ENCODE measurements around the gene LYSMD4.

Gene LYSMD4

DNA sequence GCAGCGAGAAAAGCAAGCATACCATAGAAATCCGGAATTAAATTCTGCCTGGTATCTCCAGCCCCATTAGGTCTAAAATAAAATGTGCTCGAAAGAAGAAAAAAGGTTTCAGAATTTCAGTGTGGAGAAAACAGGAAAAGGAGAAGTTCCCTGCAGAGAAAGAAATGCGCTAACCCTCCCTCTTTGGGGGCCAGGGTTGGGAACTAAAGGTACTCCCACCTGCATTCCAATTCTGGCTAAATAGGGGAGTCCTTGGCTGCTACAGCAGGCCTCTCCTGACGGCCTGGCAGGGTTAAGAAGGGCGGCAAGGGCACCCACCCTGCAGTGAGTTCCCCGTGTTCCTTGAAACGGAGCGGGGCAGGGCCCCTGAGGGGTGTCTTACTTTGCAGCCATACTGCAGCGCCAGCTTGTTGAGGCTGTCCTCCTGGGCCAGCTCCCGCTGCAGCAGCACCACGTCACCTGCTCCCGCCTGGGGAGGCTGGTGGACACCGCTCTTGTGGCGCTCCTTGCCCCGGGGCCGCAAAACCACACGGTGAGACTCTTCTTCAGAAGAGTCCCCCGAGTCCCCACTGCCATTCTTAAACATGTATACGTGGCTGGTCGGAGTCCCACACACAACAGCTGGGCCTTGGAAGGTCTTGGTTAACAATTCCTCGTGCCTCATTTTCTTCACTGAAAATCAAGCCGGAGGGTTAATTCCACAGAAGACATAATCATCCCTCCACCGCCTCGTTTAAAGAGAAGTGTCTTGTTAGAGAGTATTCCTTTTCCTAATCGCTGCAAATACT, 1.7 kb downstream of the LYSMD4 start:
- DNase-seq: no peak

DNA sequence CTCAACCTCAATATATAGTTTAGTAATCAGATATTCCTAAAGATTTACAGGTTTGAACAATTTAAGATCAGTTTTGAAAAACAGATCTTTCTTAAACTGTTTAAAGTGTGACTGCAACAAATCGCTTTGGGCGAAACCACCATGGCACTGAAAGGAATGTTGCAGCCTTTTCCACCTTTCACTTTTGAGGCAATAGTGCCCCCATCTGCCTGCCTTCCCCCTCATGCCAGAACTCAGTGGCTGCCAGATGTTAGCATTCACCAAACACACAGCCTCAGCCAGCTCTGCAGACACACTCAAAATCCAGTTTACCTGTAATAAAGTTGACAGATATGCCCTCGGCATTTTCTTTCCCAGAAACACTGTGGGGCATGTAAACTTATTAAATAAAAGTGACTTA, 3.3 kb downstream of the LYSMD4 start:
- peak in 24 of 58 donors; percentile 14 to 64 (median 32) for DNase-seq

DNA sequence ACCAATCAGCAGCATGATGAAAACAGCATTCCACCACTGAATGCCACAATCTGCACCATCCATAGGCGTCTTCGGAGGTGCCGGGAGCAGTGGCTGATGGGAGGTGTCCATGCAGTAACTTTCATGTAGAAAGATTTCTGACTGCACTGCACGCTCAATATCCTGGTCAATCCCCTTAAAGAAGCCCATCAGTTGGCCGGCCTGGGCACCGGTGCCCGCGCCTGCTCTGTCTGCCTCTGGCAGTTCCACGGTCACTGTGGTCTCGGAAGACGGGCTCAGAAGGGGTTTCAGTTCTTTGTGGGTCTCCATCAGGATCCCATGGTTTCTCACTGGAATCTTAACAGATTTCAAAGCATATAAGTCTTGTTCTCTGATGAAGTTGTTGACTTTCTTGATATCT, 3.9 kb downstream of the LYSMD4 start:
- DNase-seq: no peak

DNA sequence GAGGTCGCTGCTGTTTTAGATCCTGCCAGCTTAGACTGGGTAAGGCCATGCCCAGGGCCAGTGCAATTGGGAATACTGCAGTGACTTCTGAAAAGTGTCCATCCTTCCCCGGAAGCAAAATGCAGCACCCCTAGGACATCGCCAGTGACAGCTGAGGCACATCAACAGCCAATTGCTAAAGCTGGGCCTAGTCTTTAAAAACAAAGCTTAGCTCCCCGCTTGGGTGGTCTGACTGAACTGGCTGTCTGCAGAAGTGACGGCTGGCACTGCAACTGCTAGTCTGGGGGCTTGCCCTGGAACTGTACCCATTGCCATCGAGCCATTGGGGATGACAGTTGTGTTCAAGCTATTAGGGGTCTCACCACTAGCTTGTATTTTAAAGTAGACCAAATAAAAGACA, 4.3 kb downstream of the LYSMD4 start:
- DNase-seq: no peak

DNA sequence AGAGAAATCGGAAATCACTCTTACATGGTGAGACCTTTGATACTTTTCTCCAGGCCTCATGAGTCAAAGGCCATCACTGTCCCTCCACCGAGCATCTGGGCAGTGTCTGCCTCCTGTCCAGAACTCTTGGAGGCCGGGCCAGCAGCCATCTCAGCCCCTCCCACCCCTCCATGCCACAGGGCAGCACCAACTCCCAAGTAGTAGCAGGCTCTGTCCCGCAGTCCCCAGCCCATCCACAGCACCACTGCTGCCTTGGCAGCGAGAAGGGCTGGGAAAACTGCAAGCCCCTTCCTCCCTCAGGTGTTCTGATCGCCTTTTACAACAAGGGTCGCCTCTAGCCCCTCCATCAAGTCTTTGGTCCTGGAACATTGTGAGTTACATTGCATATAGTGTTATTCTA, 5.5 kb downstream of the LYSMD4 start:
- DNase-seq: no peak

DNA sequence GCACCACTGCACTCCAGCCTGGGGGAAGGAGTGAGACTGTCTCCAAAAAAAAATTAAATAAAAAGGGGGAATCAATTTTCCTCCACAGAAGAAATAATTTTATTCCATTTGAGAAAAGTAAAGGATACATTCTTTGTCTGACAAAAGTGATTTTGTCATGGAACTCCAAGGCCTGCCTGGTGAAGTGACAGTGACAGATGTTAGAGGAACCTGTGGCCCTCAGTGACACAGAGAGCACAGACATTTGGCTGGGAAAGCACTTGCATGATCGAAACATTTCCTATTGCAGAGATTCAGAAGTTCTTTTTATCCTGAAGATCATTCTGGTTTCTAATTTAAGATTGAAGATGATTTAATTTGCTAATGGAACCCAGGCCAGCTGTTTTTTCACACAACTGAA, 5.9 kb downstream of the LYSMD4 start:
- no peak for DNase-seq

DNA sequence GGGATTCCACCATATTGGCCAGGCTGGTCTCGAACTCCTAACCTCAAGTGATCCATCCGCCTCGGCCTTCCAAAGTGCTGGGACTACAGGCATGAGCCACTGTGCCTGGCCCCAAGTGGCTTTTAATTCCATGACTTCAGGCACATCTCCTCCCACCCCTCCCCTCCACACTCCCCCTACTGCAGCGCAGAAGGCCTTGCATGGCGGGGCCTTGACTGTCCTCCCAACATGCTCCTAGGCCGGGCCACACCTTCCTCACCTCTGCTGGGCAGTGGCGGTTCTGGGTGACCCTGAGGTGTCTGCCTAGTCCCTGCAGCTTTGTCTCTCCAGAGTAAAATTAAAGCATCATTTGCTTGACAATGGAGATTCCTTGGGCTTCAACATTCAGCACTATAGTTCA, 6.9 kb downstream of the LYSMD4 start:
- no peak for DNase-seq

DNA sequence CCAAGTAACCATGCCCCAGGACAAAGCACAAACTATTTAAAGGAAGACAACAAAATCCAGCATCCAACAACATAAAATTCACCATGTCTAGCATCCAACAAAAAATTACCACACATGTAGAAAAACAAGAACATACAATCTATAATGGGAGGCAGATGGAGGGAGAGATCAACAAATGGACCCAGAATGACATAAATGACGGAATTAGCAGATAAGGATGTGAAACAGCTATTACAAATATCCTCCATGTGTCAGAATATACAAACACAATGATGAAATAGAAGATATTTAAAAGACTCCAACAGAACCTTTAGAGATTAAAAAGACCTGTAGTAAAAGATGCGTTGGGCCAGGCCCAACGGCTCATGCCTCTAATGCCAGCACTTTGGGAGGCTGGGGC, 10.8 kb downstream of the LYSMD4 start:
- DNase-seq: no peak

DNA sequence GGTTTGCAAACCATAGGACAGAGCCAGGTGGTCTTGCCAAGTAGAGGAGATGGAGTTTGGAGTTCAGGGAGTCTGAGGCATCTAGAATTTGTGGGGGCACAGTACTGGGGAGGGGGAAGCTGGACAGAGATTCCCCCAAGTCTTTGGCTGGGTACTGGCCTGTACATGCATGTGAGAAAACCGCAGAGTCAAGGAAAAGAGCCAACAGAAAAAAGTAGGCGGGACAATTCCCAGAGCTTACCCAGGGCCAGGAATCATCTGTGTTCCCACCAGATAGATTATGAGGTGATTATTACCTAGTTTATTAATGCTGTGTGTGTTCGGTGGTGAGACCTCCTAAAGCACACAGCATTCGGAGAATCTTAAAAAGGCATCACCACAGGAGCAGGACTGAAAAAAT, 11.3 kb downstream of the LYSMD4 start:
- no peak for DNase-seq

DNA sequence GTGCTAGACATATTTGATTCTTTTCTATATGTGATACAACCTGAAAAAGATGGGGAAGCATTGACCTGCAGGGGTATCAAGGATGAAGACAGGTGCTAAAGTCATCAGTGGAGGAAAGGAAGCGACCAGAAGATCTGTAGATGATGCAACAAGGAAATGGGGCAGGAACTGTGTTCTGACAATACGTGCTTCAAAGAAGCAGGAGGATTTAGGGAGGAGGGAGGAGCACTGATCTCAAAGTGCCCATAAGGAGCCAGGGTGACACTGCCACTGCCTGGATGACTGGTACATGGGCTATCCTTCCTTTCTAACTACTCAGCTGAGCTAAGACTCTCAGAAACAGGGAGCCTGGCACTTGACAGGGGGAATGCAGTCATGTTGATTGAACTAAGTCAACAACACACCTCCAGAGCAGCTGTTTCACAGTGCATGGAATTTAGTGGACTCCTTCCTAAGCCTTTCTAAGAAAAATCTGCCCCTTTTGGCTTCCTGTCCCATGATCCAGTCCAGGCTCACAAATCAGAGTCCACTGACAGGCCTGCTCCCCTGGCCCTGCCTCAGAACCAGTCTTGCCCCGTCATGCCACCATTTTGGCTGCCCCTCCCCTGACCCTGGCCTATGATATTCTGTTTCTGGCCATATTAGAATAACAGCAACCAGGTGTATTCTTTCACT, 12.0 kb downstream of the LYSMD4 start:
- no peak for DNase-seq

DNA sequence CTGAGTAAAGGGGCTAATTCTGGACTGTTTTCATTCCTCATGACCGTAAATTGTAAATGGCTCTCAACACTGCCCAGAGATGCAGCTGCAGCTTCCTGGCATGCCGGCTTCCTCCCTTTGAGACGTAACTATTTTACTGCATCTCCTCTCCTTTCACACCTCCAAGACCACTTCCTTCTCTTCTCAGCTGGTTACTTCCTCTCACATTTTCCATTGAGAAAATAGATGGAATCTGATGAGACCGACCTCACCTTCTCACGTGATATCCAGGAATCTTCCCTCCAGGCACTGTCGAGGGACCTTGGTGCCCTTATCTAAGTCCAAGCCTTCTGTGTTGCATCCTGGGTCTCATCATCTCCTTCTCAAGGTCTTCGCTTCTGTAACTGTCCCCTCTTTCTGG, 12.7 kb downstream of the LYSMD4 start:
- no peak for DNase-seq

DNA sequence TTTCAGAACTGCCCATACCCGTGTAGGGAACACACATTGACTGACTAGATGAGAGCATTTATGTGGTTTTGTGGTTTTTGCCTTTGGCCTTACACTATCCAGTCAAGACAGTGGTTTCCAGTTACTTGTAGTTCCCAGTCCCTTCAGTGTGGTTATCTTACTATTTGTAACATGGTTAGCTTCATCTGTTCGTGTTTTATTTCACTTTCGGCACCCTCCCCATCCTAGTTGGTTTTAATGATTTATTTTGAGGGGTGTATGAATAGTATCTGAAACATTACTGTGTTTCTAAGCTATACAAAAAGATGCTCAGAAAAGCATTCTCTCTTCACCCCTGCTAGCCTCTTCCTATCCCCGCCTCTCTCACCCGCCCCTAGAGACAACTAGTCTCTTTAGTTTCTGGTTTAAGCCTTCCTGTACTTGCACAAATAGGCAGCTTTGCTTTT, 14.1 kb downstream of the LYSMD4 start:
- no peak for DNase-seq

DNA sequence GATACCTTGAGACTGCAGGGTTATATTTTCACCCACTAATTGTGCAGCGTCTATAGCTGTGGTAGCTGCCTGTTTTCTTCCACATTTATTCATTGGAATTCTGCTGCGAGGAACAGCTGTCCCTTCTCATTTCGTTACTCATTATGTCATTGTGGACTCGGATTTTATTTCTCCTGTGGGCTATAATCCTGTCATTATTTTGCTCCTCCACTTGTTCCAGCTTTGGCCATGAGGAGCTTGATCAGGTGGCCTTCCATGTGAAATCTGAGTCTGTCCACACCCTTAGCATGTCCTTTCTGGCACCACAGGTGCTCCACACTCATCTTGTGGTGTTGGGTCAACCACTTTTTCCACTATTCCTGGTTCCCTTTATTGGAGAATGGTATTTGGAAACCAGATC, 14.8 kb downstream of the LYSMD4 start:
- no peak for DNase-seq

DNA sequence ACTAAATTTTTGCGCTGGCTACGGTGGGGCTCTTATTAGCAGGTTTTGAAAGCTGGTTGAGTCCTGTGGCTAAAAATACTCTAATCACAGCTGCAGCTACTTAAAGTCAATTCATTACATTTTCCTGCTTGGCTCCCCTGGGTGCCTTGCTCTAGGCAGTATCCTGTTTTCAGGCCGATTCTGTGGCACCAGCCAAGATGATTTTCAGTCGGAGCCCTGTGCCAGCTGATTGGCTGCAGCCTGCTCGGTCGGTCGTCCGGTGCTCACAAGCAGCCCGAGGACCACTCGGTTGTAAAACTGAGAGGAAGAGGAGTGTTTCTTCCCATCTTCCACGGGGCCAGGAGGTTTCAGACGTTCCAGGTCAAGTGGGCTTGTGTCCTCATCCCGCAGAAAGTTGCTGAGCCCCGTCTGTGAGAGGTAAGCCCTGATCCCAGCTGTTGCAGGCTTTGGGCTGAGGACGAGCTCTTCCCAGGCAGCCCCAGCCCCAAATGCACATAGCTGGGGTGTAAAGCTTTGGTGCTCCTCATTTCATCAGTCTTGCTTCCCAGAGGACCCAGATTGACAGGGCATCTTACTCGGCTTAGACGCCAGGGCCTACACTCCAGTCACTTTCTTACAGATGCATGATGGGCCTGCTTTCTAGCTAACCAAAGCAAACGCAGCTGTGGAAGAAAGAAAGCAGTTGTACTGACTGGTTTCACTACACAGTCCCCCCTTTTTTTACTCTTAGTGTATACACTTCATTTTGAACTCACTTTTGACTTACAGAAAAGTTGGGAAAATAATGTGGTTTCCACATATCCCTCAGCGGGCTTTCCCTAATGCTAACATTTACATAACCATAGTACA, 15.9 kb downstream of the LYSMD4 start:
- DNase-seq: peak in 5 of 58 donors; percentile 23 to 47 (median 34)

DNA sequence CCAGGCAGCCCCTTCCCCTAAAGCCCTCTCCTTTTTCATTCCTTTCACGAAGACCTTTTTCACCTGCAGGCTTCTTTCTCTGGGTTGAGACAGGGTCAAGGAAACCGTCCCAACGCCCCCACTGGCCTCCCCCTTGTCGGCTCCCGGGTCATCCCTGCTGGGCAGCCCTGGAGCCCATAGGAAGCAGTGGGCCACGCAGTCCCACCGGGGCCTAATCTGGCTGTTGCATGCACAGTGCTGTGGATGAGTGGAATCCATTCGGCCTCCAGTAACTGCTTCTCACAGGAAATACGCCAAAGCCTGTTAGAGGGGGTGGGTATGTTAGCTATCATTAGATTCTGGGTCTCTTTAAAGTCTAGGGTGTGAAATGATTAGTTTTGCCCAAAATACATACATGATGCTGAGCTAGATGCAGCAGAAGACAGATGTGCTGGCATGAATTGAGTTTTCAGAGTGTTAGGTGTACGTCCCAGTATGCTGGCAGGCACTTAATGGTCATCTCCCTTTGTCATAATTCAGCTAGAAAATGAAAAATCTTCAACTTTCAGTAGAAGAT, 16.6 kb downstream of the LYSMD4 start:
- no peak for DNase-seq

DNA sequence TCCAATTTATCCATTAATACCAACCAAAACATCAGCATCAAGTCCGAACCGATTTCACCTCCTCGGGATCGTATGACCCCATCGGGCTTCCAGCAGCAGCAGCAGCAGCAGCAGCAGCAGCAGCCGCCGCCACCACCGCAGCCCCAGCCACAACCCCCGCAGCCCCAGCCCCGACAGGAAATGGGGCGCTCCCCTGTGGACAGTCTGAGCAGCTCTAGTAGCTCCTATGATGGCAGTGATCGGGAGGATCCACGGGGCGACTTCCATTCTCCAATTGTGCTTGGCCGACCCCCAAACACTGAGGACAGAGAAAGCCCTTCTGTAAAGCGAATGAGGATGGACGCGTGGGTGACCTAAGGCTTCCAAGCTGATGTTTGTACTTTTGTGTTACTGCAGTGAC, 20.8 kb downstream of the LYSMD4 start:
- DNase-seq: no peak

DNA sequence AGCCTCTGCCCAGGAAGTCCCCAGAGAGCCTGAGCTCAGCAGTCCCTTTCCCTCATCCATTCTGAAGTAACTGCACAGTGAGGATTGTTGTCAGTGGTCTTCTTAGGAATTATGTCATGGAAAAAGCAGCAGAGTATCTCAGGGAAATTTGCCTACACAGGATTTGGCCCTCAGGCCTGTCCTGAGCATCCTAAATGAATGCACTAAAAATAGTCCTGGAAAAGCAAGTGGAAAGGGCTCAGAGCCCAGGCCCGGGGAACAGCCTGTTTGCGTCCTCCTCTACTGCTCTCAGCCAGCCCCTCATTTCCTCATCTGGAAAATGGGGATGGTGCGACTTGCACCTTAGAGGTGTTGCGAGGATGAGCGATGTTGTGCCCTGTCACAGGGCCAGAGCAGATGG, 21.6 kb downstream of the LYSMD4 start:
- no peak for DNase-seq

DNA sequence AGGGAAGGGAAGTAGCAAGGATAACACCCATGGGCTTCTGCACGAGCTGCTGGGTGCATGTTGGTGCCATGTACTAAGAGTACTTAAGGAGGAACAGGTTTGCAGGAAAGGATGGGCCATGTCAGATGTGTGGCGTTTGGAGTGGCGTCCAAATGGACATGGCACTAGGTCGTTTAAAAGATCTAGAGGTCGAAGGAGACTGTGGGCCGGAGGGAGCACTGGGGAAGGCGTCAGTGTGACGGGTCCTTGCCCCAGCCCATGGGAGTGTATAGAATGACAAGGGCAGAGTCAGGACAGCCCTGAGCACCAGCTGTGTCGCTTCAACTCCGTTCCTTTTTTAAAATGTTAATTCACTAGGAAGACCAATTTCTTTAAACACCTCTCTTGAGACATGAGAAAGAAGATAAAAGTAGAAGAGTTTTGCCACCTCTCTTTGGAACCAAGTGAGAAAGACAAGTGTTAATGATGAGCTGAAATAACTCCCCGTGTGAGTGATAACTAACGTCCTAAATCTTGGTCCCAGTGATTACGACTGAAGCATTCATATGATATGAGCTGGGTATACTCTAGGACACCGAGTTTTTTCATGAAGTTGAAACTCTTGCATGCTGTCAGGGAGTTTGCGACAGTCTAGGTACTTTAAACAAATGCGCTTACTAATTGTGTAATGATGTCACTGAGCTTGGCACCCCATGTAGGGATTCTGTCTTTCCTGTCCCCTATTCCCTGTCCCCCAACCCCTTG, 23.8 kb downstream of the LYSMD4 start:
- no peak for DNase-seq

DNA sequence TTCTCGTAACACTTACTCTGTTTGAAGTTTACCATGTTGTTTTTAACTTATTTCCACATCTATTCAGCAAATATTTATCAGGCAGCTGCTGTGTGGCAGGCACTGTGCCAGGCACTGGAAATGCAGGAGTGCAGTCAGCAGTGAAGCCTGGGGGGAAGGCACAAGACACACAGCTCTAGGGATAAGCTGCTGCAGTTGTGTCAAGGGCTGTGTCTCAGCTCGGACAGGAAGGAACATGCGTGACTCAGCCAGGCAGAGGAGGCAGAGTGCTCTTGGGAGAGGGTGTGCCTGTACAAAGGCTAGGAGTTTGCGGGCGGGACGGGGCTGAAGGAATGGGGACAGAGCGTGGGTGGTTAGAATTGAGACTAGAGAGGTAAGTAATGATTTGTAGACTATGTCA, 24.7 kb downstream of the LYSMD4 start:
- DNase-seq: peak in 2 of 58 donors; percentile 36 to 80

DNA sequence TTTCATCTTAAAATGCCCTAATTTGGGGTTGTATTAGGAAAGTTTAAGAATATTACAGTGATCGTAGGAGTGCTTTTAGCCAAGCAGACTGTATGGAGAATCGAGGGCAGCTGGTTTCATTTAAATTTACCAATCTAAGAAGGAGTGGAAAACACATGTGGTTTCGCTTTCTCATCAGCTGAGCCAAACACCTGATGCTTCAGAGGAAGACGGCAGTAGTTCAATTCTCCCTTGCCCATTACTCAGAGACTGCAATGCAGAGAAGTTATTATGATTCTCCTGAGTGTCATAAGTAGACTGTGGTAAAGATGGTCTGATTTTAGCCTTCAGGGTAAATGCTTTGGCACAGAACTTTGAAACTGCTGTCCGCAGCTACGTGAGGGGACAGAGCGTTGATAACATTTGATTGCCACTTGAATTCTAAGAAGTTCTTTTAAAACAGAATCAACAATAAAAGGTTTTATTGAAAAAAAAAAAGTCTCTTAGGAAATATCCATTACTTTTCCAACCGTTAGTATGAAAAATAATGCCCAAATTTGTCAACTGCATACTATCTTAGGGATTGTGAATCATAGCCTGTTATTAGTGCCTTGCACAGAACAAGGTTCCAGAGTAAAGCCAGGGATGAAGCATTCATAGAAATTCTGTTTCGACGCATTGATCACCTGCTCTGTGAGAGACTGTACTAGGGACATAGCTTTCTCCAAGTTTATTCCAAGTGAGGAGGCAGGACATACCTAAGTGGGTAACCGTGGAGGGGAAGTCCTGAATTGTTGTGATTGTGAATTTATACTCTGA, 25.6 kb downstream of the LYSMD4 start:
- DNase-seq: no peak
